NCI-H526 (cell line): ENCODE measurements around the gene F10.
"Not testable (repeated sequence)": the region's sequence is repeated elsewhere in the genome, so short reads cannot be mapped to it uniquely, and the experiment has no call there.

Source experiments
- DNase-seq, 2 experiments: peaks; one replicate each; lab custom pipeline; 2025; lab: John Stamatoyannopoulos, UW

Gene F10

DNA sequence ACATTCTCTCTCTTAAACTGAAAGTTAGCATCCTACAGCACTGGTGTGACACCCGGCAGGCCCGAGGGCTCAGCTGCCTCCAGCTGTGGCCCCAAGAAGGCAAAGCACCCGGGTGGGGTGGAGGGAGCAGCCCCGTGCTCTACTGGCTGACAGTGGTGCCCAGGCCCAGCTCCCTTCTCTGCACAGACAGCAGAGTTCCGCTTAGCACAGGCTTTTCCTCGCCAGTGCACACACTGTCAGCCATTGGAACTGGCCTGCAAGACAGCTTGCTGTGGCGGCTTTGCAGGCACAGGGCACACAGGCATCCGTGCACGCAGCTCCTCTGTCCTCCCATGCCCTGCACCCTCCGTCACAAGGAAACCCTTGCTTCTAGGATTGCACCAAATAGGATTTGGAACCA is 20.3 kb upstream of the F10 start:
- not testable (repeated sequence) for DNase-seq

DNA sequence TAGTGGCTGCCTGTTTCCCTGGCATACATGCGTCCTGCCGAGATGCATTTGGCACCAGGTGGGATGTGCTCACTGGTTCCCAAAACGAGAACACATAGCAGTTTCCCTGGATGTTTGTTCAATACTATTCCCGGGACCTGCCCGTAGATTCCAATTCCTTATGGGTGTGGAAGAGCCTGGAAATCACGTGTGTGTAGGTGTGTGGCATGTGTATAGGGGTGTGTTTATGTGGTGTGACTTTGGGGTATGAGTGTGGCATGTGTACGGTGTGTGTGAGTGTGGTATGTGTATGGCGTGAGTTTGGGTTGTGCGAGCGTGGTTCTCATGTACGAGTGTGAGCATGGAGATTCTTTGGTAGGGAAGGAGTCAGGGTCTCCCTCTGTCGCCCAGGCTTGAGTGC is 19.9 kb upstream of the F10 start:
- no peak for DNase-seq

DNA sequence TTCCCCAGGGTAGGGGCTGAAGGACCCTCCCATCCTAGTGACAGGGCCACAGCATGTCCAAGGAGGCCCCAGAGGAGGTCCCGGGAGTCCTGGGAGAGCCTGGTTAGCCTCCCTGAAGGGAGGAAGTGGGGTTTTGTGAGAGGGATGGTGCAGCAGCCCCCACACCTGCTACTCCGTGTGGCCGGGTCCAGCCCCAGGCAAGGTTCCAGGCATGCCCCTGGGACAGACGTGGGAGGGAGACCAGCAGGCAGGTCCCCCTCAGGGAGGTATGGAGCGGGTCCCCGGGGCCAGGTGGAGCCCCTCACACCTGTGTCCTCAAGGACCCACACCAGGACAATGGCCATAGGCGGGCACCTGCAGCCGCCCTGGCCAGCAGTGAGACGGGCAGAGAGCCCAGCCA is 19.0 kb upstream of the F10 start:
- no peak for DNase-seq

DNA sequence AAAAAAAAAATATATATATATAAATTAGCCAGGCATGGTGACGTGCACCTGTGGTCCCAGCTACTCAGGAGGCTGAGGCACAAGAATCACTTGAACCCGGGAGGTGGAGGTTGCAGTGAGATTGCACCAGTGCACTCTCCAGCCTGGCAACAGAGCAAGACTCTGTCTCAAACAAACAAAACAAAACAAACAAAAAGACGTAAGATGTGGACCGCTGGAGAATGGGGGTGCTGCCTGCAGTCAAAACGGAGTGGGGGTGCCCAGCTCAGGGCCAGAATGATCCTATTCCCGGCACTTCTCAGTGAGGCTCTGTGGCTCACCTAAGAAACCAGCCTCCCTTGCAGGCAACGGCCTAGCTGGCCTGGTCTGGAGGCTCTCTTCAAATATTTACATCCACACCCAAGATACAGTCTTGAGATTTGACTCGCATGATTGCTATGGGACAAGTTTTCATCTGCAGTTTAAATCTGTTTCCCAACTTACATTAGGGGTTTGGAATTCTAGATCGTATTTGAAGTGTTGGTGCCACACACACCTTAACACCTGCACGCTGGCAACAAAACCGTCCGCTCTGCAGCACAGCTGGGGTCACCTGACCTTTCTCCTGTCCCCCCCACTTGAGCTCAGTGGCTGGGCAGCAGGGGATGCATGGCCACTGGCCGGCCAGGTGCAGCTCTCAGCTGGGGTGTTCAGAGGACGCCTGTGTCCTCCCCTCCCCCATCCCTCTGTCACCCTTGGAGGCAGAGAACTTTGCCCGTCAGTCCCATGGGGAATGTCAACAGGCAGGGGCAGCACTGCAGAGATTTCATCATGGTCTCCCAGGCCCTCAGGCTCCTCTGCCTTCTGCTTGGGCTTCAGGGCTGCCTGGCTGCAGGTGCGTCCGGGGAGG is 17.3 kb upstream of the F10 start, which contains the start of gene F7:
F7 (plus strand) TSS at position 760 of the 889 bp plus-strand sequence; CDS start at position 811, 51 bp downstream.
- peak; percentile 48 to 75 for DNase-seq

DNA sequence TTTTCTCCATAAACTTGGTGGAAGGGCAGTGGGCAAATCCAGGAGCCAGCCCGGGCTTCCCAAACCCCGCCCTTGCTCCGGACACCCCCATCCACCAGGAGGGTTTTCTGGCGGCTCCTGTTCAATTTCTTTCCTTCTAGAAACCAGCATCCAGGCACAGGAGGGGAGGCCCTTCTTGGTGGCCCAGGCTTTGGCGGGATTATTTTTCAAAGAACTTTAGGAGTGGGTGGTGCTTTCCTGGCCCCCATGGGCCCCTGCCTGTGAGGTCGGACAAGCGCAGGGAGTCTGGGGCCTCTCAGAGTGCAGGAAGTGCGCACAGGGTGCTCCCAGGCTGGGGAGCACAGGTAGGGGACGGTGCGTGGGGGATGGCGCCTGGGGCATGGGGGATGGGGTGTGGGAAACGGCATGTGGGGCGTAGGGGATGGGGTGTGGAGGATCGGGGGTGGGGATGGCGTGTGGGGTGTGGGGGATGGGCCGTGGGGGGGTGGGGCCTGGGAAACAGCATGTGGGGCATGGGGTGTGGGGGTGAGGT is 16.6 kb upstream of the F10 start:
- DNase-seq, result no peak

DNA sequence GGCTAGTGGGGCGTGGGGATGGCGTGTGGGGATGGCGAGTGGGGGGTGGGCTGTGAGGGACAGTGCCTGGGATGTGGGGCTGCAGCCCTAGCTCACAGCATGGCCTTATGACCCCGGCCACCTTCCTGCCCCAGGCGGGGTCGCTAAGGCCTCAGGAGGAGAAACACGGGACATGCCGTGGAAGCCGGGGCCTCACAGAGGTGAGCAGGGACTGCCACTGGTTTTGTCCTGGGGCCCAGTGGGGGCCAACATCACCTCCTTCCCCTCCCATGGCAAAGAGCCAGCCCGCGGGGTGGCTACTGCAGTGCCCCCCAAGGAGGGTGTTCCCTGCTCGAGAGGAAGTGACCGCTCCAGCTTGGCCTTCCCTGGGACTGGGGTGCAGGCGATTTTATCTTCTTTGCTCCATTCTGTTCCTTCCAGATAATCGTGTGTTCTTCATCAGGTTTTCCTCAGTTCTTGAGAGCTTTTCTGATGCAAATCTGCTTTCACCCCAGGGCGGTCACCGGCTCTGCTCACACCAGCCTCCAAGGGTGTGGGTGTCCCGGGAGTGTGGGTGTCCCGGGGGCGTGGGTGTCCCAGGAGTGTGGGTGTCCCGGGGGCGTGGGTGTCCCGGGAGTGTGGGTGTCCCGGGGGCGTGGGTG is 15.8 kb upstream of the F10 start:
- DNase-seq, result peak in 1 of 2 experiments; percentile 19

DNA sequence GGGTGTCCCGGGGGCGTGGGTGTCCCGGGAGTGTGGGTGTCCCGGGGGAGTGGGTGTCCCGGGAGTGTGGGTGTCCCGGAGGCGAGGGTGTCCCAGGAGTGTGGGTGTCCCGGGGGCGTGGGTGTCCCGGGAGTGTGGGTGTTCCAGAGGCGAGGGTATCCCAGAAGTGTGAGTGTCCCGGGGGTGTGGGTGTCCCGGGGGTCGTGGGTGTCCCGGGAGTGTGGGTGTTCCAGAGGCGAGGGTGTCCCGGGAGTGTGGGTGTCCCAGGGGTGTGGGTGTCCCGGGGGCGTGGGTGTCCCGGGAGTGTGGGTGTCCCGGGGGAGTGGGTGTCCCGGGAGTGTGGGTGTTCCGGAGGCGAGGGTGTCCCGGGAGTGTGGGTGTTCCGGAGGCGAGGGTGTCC is 14.1 kb upstream of the F10 start:
- DNase-seq, result not testable (repeated sequence)

DNA sequence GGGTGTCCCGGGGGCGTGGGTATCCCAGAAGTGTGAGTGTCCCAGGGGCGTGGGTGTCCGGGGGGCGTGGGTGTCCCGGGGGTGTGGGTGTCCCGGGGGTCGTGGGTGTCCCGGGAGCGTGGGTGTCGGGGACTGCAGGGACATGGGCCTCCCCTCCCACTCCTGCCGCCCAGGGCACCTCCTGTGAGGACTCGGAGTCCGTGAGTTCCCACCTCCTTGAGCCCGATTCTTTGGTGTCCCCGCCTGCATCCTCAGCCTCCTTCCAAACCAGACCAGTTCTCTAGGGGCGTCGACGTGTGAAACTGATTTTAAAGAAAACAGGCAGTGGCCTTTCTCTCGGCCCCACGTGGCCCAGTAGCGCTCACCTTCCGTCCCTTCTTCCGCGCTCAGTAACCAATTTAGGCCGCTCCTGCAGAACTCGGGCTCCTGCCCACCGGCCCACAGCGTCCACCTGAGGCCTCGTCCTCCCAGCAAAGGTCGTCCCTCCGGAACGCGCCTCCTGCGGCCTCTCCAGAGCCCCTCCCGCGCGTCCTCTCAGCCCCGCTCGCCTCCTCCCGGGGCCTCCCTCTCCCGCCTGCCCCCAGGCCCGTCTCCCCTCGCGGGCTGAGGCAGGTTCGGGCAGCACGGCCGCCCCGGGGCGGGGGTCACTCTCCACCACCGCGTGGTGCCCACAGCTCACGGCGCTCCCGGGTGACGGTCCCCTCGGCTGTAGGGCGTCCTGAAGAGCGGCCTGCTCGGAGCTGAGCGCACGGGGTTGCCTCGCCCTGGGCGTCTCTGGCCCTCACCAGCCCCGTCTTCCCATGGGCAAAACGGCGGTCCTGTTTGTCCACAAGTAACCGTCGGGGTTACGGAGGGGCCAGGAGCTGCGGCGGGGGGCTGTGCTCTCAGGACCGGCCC is 13.2 kb upstream of the F10 start:
- DNase-seq, result peak in 1 of 2 experiments; percentile 54

DNA sequence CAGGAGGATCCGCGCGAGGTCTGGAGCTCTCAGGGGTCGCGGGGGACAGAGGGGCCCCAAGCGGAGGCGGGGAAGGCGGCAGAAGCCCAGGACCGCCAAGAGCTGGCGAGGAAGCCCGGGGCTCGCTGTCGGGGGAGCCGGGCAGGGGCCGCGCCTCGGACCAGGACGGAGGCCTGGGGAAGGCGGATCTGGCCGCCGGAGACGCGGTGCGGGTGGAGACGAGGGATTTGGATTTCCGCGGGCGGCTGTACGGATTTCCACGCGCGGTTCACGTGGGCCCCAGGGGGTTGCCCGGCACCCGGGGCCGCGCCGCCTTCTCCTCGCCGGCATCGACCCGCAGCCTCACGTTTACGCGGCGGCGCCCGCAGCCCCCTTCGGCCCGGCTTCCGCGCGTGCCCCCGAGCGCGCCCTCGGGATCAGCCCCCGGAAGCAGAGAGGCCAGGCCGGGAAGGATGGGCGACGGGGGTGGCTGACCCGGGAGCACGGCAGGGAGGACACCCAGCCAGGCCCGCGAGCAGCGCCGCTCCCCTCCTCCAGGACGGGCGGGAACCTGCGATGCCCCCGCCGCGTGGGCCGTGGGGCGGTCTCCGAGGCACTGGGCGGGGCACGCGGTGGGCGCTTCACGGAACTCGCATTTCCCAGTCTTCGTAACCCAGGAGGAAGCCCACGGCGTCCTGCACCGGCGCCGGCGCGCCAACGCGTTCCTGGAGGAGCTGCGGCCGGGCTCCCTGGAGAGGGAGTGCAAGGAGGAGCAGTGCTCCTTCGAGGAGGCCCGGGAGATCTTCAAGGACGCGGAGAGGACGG is 12.3 kb upstream of the F10 start:
- no peak for DNase-seq

DNA sequence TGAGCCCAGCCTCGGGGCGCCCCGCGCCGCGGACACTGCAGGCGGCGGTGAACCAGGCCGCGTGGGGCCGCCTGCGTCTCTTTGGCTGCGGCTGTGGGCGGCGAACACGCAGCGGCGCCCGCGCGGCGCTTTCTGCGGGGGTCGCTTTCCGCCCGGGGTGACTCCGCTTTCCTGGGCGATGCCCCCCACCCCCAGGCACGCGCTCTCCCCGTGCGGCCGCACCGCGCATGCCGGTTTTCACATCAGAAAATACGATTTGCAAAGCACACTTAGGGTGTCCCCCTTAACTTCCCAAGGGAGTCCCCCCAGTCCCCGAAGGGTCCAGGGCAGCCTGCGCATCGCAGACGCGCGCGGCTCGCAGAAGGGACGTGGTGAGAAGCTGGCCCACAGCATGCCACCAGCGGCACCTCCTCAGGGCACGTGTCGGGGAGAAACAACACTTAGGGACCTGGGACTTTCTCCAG is 11.7 kb upstream of the F10 start:
- DNase-seq, result no peak

DNA sequence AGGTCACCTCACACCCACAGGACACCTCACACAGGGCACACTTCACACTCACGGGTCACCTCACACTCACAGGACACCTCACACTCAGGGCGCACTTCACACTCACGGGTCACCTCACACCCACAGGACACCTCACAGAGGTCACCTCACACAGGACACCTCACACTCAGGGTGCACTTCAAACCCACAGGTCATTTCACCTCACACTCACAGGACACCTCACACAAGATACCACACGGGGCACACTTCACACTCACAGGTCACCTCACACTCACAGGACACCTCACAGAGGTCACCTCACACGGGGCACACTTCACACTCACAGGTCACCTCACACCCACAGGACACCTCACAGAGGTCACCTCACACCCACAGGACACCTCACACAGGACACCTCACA is 10.8 kb upstream of the F10 start:
- DNase-seq, result not testable (repeated sequence)

DNA sequence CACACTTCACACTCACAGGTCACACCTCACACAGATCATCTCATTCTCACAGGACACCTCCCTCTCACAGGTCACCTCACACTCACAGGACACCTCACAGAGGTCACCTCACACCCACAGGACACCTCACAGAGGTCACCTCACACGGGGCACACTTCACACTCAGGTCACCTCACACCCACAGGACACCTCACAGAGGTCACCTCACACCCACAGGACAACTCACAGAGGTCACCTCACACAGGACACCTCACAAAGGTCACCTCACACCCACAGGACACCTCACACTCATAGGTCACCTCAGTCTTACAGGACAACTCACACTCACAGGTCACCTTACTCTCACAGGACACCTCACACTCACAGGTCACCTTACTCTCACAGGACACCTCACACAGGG is 10.1 kb upstream of the F10 start:
- DNase-seq, result not testable (repeated sequence)

DNA sequence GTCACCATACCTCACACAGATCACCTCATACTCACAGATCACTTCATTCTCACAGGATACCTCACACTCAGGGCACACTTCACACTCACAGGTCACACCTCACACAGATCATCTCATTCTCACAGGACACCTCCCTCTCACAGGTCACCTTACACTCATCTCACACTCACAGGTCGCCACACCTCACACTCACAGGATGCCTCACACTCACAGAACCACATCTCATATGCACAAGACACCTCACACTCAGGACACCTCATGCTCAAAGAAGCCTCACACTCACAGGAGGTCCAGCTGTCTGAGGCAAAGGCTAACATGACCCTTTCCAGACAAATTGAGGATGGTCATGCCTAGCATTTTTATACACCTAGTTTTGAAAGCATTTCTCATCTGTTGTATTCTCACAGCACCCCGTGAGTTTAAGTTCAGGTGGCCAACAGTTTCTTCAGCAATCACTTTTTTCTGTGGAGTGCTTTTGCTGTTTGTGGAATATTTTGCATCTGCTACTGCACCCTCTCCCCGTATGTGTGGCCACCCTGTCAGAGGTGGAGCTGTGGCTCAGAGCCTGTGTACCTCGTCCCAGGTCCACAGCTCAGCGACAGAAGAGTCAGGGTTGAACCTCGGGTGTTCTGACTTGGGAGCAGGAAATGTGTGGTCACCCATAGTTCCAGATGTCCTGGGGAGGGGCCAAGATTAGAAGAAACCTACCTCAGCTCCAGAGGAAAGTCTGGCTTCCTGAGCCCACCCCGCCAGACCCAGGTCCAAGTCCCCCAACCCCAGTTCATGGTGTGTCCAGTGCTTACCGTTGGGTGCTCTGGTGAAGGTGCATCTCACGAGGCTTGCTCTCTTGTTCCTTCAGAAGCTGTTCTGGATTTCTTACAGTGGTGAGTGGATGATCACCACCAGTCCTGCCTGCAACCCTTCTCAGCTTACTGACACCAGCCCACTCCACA is 9.4 kb upstream of the F10 start:
- no peak for DNase-seq

DNA sequence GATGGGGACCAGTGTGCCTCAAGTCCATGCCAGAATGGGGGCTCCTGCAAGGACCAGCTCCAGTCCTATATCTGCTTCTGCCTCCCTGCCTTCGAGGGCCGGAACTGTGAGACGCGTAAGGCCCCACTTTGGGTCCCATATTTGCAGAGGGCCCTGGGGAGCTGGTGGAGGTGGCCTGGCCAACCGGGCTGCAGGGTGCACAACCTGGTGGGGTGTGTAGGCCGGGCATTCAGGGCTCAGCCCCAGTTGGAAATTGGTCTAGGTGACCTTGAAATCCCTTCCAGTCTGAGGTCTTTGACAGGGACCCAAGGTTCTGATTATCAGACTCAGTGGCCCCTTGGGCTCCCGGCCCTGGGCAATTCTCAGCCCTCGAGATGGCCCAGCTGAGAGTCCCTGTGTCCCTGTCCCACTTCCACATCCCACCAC is 8.7 kb upstream of the F10 start:
- no peak for DNase-seq

DNA sequence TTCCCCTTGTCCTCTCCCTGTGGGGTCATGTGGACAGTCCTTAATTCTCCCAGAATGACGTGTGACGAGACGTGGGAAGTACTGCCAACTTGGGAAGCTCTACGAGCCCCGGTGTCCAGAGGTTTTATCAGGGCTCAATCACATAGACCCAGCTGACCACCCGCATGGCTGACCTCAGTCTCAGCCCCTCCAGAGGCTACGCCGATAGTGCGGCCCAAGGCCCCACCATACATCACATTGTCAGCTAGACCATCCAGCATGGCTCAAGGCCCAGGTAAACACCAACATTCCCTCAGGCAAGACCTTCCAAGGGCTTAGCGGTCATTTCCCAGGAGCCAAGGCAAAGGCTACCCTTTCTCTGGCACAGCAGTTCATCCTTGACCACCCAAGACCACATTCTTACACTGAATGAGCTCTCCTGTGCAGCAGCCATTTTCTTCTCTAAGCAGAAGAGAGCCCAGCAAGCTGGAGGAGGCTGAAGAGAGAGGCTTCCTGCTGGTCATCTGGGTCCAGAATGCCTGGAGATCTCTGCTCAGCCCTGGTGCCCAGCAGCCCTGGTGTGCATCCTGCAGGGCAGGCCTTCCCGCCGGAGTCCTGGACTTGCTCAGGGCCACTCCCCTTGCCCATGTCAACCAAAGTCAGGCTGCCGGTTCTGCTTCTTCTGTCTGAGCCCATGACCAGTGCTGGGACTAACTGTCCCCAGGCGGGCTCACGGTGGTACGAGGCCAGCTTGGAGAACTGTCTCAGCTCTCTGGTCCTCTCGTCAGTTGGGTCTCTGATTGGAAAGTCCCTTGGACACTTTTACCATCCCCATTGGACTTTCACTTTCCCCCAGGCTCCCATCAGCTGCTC is 7.9 kb upstream of the F10 start:
- no peak for DNase-seq

DNA sequence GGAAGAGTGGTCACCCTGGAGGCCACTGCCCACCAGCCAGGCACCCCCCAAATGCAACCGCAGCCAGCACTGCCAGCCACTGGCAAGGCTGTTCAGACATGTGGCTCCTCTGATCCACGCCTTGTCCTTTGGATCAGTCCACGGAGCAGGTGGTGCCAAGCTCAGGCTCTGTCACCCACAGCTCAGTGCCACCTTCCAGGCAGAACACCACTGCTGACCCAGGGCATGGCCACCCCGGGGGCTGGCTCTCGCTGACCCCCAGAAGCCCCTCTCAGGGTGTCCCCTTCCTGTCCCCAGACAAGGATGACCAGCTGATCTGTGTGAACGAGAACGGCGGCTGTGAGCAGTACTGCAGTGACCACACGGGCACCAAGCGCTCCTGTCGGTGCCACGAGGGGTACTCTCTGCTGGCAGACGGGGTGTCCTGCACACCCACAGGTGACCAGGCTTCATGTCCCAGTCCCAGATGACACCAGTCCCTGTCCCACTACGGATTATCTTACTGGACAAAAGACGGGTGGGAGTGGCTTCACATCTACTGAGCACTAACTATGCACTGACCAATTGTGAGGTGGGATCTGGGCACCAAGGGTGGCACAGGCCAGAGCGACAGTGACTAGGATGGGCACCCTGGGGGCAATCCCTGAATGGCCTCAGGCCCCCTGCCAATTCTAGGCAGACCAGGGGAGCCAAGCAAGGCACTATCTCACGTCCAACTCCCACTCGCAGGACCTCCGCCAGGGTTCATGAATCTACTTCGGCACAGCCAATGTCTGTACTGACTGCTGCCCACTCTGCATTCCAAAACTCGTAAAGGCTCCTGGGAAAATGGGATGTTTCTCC is 7.0 kb upstream of the F10 start:
- DNase-seq, result no peak

DNA sequence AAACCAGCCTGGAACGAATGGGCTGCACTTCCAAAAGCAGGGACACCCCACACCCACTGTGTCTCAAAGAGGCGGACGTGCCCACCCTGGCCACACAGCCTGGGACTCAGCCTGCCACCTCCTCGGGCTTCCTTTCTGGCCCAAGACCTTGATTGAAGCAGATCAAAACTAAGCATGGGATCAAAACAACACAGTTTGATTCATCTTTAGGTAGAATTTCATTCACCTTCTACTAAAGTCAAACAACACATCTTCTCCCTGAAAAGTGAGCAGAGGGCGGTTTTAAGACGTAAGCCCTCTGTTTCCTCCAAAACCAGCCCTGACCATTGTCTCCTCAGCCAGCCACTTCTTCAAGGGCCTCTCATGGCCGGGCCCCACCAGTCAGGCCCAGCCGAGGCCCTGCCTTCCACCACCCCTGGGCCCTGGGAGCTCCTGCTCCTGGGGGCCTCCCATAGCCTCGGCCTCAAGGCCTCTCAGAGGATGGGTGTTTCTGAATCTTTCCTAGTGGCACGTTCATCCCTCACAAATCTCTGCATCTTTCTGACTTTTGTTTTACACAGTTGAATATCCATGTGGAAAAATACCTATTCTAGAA is 6.3 kb upstream of the F10 start:
- DNase-seq, result no peak

DNA sequence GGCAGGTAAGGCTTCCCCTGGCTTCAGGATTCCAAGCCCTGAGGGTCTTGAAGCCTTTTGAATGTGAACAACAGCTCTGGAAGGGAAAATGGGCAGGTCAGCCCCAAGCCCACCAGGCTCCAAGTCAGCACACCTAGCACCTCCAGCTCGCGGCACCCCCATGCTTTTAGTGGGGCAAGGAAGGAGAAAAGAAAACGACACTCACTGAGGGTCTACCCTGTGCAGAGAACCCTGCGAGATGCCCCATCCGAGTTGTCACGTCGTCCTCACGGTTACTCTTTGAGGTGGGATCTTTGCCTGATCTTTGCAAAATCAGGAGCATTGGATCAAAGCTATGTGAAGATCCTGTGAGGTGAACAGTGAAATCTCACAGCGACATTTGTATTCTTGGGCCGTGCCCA is 5.7 kb upstream of the F10 start:
- DNase-seq, result no peak
